ACC112 (cell line): ENCODE results near the gene TMEM164.

Experiments used
- H2AFZ ChIP-seq: fragments of 200-600 bp; sonication (generic); one replicate; pipeline ENCODE4 v1.6.0; 2017; ENCODE audit warnings: antibody characterized with exemption, low read length; ENCODE audit not compliant: unreplicated experiment
- H3K27ac ChIP-seq: fragments of 200-600 bp; sonication (generic); 2 replicates; pipeline ENCODE4 v1.5.1; 2014; ENCODE audit warnings: low read depth, mild to moderate bottlenecking, antibody characterized with exemption, low read length, moderate library complexity
- H3K27me3 ChIP-seq: fragments of 200-600 bp; sonication (generic); 2 replicates; pipeline ENCODE4 v1.6.1; 2014; ENCODE audit warnings: mild to moderate bottlenecking, antibody characterized with exemption, low read length, moderate library complexity, mixed read lengths; ENCODE audit not compliant: insufficient read depth
- H3K36me3 ChIP-seq: fragments of 200-600 bp; sonication (generic); 2 replicates; pipeline ENCODE4 v1.6.1; 2016; ENCODE audit warnings: mild to moderate bottlenecking, antibody characterized with exemption, low read length, moderate library complexity, mixed read lengths; ENCODE audit not compliant: insufficient read depth
- H3K4me1 ChIP-seq: fragments of 200-600 bp; sonication (generic); one replicate; pipeline ENCODE4 v1.6.1; 2016; ENCODE audit warnings: low read length, mixed read lengths; ENCODE audit not compliant: insufficient read depth, unreplicated experiment, control insufficient read depth
- H3K4me3 ChIP-seq: fragments of 200-600 bp; sonication (generic); 2 replicates; pipeline ENCODE4 v1.5.1; 2014; ENCODE audit warnings: mild to moderate bottlenecking, low read depth, low read length
- H3K79me2 ChIP-seq: fragments of 200-600 bp; sonication (generic); one replicate; pipeline ENCODE4 v1.6.0; 2016; ENCODE audit warnings: low read length; ENCODE audit not compliant: control insufficient read depth, unreplicated experiment, insufficient read depth

TMEM164 gene

DNA sequence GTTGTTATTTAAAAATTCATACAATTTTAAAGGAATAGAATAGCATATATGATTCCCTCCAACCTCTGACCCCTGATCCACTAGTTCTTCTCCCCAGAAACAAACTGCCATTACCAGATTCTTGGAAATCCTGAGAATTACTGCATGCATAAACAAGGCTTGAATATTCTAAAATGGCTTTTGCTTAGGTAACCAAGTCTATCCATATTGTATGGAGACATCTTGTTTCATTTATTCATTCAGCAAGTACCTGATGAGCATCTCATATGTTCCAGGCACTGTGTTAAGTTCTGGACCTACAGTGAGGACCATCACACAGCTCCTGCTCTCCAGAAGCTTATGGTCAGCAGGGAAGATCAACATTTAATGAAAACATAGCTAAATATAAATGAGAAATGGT is 49.4 kb downstream of the TMEM164 start:
- Histone ChIP-seq H3K4me3 (no peak overlapping the region), H3K79me2 (no peaks in the 10 kb centered on the region), H2AFZ (no peak overlapping the region), H3K36me3 (no peaks in the 10 kb centered on the region), H3K27me3 (no peaks in the 10 kb centered on the region), H3K4me1 (peaks cover 7% of the 10 kb centered on the region), H3K27ac (no peak overlapping the region)

GRCh38 chrX:110053453-110053852 is 50.5 kb downstream of the TMEM164 start:
- Histone ChIP-seq H3K79me2 (peaks cover 3% of the 10 kb centered on the region), H3K27me3 (no peaks in the 10 kb centered on the region), H3K27ac (no peak overlapping the region), H2AFZ (no peak overlapping the region), H3K36me3 (no peaks in the 10 kb centered on the region), H3K4me1 (peaks cover 7% of the 10 kb centered on the region), H3K4me3 (no peak overlapping the region)

- Histone ChIP-seq H3K4me1 (peaks cover 7% of the 10 kb centered on the region), H3K4me3 (no peak overlapping the region), H3K27ac (no peak overlapping the region), H2AFZ (no peak overlapping the region), H3K79me2 (peaks cover 3% of the 10 kb centered on the region), H3K36me3 (no peaks in the 10 kb centered on the region), H3K27me3 (no peaks in the 10 kb centered on the region)
Observed at GRCh38 chrX:110055616-110056015, 52.7 kb downstream of the TMEM164 start.

DNA sequence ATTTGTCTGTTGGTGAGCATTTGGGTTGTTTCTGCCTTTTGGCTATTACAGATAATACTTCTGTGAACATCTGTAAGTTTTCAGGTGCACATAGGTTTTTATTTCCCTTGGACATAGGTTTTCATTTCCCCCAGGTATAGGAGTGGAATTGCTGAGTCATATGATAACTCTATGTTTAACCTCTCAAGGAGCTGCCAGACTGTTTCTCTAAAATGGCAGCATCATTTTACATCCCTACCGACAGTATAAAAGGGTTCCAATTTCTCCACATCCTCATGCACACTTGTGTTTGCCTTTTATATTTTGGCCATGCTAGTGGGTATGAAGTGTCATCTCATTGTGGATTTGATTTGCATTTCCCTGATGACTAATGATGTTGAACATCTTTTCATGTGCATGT is 53.5 kb downstream of the TMEM164 start:
- H3K27me3 ChIP-seq: no peaks in the 10 kb centered on the region
- no peaks in the 10 kb centered on the region for H3K36me3 ChIP-seq
- no peak overlapping the region for H3K4me3 ChIP-seq
- H3K27ac ChIP-seq: peak overlapping the region; percentile 38; the same call in 1 of the 2 replicates
- H2AFZ ChIP-seq: peak overlapping the region; percentile 38
- H3K4me1 ChIP-seq: peaks cover 10% of the 10 kb centered on the region
- peaks cover 3% of the 10 kb centered on the region for H3K79me2 ChIP-seq

DNA sequence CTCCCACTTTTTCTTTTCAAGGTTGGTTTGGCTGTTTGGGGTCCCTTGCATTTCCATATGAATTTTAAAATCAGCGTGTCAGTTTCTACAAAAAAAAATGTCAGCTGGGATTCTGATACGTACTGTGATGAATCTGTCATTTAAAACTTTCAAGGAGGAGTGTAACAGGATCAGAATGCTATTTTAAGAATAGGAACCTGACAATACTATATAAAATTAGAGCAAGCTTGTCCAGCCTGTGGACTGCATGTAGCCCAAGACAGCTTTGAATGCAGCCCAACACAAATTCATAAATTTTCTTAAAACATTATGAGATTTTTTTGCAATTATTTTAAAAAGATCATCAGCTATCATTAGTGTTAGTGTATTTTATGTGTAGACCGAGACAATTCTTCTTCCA is 56.5 kb downstream of the TMEM164 start:
- no peaks in the 10 kb centered on the region for H3K36me3 ChIP-seq
- peaks cover 3% of the 10 kb centered on the region for H3K79me2 ChIP-seq
- H3K27me3 ChIP-seq: no peaks in the 10 kb centered on the region
- H3K4me1 ChIP-seq: peaks cover 12% of the 10 kb centered on the region
- H3K4me3 ChIP-seq: no peak overlapping the region
- H2AFZ ChIP-seq: no peak overlapping the region
- H3K27ac ChIP-seq: no peak overlapping the region

DNA sequence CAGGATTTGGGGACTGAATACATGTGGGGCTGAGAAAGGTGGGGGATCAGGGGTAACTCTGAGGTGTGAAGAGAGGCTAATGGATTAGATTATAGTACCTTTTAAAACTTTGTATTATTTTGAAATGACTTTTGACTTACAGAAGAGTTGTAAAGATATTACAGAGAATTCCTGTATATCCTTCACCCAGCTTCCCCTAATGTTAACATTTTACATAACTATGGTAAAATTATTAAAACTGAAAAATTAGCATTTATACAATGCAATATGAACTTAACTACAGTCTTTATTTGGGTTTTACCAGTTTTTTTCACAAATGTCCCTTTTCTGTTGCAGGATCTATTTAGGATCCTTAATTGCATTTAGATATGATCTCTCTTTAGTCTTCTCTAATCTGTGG is 57.4 kb downstream of the TMEM164 start:
- Histone ChIP-seq H3K79me2 (peaks cover 3% of the 10 kb centered on the region), H3K4me3 (no peak overlapping the region), H3K27ac (no peak overlapping the region), H2AFZ (no peak overlapping the region), H3K27me3 (no peaks in the 10 kb centered on the region), H3K36me3 (no peaks in the 10 kb centered on the region), H3K4me1 (peaks cover 12% of the 10 kb centered on the region)

- Histone ChIP-seq H3K4me3 (no peak overlapping the region), H3K27me3 (no peaks in the 10 kb centered on the region), H2AFZ (no peak overlapping the region), H3K27ac (peak overlapping the region; percentile 51), H3K4me1 (peaks cover 11% of the 10 kb centered on the region), H3K36me3 (no peaks in the 10 kb centered on the region), H3K79me2 (peaks cover 3% of the 10 kb centered on the region)
Observed at GRCh38 chrX:110060846-110061537, 58.1 kb downstream of the TMEM164 start.

DNA sequence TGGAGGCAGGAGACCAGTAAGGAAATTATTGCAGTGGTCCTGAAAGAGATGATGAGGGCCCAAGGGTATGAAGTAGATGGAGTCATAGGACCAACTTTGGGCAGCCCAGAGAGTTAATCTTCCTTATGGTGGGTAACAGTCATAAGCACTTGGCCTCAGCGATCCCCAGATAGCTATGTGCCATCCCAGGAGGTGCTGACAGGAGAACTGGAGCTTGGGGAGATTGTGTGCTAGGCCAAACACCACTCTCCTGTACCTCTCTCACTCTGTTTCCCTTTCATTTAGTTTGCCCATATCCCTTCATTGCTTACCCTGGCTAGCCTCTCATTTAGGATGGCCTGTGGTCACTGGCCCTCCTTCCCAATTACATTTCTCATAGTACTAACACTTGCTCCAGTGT is 60.0 kb downstream of the TMEM164 start:
- H3K79me2 ChIP-seq: peaks cover 3% of the 10 kb centered on the region

GRCh38 chrX:110066488-110067225 is 63.7 kb downstream of the TMEM164 start:
- no peak overlapping the region for H2AFZ ChIP-seq
- H3K4me3 ChIP-seq: no peak overlapping the region
- no peaks in the 10 kb centered on the region for H3K27me3 ChIP-seq
- no peak overlapping the region for H3K27ac ChIP-seq
- no peaks in the 10 kb centered on the region for H3K36me3 ChIP-seq
- peaks cover under 1% of the 10 kb centered on the region for H3K4me1 ChIP-seq
- H3K79me2 ChIP-seq: no peaks in the 10 kb centered on the region

More for the DNA sequence above, 60.0 kb downstream of the TMEM164 start:
- Histone ChIP-seq H2AFZ (no peak overlapping the region), H3K27ac (no peak overlapping the region), H3K27me3 (no peaks in the 10 kb centered on the region), H3K4me1 (peaks cover 6% of the 10 kb centered on the region), H3K4me3 (no peak overlapping the region), H3K36me3 (no peaks in the 10 kb centered on the region)

GRCh38 chrX:110070970-110071369 is 68.1 kb downstream of the TMEM164 start:
- Histone ChIP-seq H3K27ac (no peak overlapping the region), H3K79me2 (no peaks in the 10 kb centered on the region), H3K4me1 (no peaks in the 10 kb centered on the region), H3K4me3 (no peak overlapping the region), H3K27me3 (no peaks in the 10 kb centered on the region), H2AFZ (no peak overlapping the region), H3K36me3 (peaks cover 4% of the 10 kb centered on the region; the same call in 1 of the 2 replicates)

- Histone ChIP-seq H2AFZ (no peak overlapping the region), H3K27me3 (no peaks in the 10 kb centered on the region), H3K36me3 (peaks cover 4% of the 10 kb centered on the region; the same call in 1 of the 2 replicates), H3K79me2 (peaks cover 12% of the 10 kb centered on the region), H3K4me3 (peak overlapping the region; percentile 0; the same call in 1 of the 2 replicates), H3K4me1 (peaks cover 48% of the 10 kb centered on the region), H3K27ac (peak overlapping the region; percentile 98)
Observed at GRCh38 chrX:110081320-110081719, 78.4 kb downstream of the TMEM164 start.
